HG03097 (cell line): ENCODE measurements around the gene CTSW.

Experiments
- ATAC-seq: cut with Tn5 transposase; IDR thresholded peaks from one replicate; pipeline ENCODE4 v1.9.1; 2021; ENCODE audit not compliant: unreplicated experiment, low FRiP score

The CTSW gene

GRCh38 chr11:65899356-65900124 lies 19.9 kb downstream of the CTSW start:
- no peak for ATAC-seq

- ATAC-seq = peak; percentile 79
Observed at GRCh38 chr11:65900125-65900898, 20.7 kb downstream of the CTSW start, which contains the start of gene FOSL1. FOSL1 (minus strand) TSS chr11:65900388; CDS start chr11:65900339, 49 bp downstream.

DNA sequence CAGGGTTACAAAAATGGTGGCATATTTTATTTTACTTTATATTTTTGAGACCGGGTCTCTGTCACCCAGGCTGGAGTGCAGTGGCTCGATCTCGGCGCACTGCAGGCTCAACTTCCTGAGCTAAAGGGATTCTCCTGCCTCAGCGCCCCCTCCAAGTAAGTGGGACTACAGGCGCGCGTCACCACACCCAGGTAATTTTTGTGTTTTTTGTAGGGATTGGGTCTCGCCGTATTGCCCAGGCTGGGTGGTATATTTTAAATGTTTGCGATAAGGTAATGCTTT lies 21.2 kb downstream of the CTSW start:
- ATAC-seq = no peak

GRCh38 chr11:65903068-65903481 lies 23.4 kb downstream of the CTSW start:
- ATAC-seq = no peak

GRCh38 chr11:65903715-65904114 lies 24.1 kb downstream of the CTSW start:
- ATAC-seq = no peak

GRCh38 chr11:65906602-65907001 lies 27.0 kb downstream of the CTSW start:
- ATAC-seq = no peak

- ATAC-seq = no peak
Observed at GRCh38 chr11:65907878-65908277, 28.2 kb downstream of the CTSW start.

DNA sequence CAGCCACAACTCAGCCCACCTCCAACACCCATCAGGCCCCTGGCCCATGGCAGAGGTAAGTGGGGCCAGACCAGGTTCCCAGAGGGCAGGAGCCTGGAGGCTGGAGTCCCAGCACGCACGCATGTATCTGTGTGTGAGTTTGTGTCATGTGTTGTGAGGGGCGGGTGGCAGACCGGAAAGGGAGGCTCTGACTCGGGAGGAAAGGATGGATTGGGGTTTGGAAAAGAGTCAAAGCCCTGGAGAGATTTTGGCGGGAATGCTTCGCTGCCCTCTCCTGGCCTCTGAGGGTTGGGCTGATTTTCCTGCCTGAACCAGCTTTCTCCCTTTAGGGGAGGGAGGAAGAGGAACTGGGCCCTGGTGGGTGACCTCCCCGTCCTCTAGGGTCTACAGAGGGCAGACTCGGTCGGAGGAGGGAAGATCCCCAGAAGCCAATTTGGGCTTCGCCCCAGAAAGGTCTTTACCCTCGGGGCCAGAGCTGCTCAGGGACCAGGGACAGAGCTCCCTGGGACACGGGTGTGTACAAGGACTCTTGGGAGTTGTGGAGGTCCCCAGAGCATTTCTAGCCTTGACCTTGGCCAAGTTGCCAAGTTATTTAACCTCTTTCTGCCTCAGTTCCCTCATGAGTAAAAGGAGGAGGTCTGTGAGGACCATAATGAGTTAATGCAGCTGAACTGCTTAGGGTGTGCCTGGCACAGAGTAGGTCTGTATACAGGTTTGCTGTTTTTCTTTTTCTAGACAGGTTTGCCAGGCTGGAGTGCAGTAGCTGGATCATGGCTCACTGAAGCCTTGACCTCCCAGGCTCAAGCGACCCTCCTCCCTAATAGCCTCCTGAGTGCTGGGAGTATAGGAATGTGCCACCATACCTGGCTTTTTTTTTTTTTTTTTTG lies 32.3 kb downstream of the CTSW start:
- no peak for ATAC-seq

GRCh38 chr11:65912845-65913244 lies 33.2 kb downstream of the CTSW start:
- ATAC-seq = no peak

GRCh38 chr11:65915101-65915820 lies 35.6 kb downstream of the CTSW start:
- no peak for ATAC-seq

DNA sequence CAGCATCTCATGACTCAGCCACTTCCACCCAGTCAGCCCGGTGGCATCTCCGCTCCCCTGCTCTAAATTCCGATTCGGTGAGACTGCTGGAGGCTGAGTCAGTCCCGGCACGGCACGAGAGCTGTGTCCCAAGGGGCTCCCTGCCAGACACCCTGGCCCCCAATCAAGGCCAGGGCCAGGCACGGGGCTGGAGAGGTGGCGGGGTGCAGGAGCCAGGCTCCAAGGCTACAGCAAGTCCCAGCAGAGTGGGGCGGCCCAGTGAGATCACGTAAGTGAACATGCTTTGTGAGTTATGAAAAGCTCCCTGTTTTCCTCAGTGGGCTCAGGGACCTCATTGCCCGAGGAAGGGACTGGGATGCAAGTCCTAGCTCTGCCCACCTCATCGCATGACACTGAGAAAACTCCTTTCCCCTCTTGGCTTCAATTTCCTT lies 36.2 kb downstream of the CTSW start:
- no peak for ATAC-seq

DNA sequence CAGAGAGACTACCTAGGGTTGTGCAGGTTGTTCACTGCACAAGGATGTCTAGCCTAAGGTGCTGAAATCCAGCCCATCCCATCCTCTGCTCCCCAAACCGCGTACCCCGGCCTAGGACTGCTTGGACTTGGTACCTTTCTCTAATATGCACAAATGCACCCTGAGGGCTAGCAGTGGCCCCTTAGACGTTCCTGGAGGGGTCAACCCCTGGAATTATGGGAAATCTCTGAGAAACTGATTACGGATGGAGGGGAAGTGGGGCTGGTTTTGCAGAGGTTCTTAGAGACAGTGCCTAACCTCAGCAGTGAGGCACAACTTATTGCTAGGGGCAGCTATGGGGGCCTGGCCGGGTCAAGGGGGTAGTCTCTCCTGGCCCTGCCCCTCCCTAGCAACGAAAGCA lies 36.8 kb downstream of the CTSW start:
- ATAC-seq = no peak

DNA sequence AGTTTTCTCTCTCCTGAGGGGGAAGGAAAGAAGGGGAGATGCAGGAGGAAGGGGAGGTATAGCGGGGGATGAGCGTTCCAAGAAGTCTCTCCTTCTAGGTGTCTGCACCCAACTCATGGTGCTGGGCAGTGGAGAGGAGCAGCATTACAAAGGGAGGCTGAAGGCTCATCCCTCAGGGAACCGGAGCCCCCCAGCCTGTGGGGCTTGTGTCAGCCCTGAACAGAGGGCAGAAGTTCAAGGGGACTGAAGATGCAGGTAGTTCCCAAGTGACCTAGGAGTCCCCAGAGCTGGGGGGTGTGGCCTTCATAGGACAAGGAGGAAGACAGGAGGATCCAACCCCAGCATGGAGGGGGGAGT lies 37.4 kb downstream of the CTSW start:
- ATAC-seq = no peak

GRCh38 chr11:65917434-65918210 lies 38.0 kb downstream of the CTSW start:
- no peak for ATAC-seq

DNA sequence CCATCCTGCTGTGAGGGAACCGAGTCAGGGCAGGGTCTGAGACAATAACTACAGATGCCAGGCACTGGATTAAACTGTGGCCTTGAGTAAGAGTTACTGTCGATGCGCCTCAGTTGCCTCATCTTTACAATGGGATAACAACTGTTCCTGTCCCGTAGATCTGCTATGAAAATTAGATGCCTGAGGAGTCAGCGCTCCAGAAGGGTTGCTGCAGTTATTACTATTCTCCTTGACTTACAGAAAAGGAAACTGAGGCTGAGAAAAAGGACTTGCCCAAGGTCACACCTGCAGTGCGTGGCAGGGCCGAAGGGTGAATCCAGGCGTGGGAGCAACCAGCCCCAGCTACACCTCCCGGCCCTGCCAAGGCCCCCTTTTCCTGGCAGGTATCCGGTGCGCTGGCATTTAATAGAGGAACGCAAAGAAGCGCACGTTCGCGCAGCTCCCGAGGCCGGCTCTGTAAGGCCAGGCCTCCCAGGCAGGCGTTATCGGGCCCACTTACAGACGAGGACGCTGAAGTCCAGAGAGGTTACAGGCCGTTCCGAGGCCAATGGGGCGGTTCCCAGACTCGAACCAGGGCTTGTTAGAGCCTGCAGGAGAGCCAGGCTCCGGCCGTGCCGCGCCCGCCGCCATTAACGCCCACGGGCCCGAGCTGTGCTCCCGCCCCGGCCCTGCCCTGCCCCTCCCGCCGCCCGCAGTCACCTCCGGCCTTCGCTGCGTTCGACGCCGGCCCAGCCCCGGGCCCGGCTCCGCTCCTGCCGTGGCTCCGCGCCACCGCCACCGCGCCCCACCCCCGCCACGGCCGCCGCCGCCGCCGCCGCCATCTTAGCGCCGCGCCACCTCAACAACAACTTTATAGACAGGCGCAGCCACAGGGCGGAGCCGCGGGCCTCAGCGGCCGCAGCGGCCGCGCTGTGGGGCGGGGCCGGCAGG lies 38.8 kb downstream of the CTSW start, which contains the start of gene C11orf68:
Gene C11orf68, minus strand, starts transcription at position 852 of the 930 bp plus-strand sequence. Its CDS starts 31 bp downstream, at position 821.
- peak; percentile 47 for ATAC-seq

GRCh38 chr11:65919141-65919572 lies 39.5 kb downstream of the CTSW start, which contains the start of gene DRAP1:
DRAP1 (plus strand) TSS chr11:65919426; CDS start chr11:65919502, 76 bp downstream.
- peak; percentile 84 for ATAC-seq

- ATAC-seq = peak; percentile 20
Observed at GRCh38 chr11:65919573-65920371, 40.1 kb downstream of the CTSW start.
